ENCODE measurements around the gene PLSCR5. TPM values are rescaled to one million over a fixed set of nuclear protein-coding genes. Genes with fewer than 3 reads are reported as not detected.

The PLSCR5 gene
- total RNA-seq, 1 donor from 2014 or later = not detected

DNA sequence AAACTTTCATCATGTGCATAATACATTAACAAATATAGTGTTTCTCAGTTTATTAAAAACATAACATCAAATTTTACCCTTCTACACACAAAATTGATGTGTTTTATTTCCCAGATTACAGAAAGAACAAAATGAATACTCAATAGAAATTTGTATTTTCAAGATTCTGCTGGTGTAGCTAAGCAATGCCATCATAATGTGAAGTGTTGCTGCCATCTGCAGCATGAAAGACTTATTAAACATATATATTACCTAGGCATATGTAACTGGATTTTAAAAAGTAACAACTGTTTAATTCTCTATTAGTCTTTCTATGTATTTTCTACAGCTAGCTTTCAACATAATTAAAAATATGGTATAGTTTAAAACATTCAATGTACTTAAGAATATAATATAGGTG, 27.5 kb downstream of the PLSCR5 start:
- intact Hi-C loops (cut with DNase I) = no loop called here
- no peak for TF ChIP-seq POLR2A (IDR thresholded peaks at IDR 0.05)
- TF ChIP-seq, protein P1, sequence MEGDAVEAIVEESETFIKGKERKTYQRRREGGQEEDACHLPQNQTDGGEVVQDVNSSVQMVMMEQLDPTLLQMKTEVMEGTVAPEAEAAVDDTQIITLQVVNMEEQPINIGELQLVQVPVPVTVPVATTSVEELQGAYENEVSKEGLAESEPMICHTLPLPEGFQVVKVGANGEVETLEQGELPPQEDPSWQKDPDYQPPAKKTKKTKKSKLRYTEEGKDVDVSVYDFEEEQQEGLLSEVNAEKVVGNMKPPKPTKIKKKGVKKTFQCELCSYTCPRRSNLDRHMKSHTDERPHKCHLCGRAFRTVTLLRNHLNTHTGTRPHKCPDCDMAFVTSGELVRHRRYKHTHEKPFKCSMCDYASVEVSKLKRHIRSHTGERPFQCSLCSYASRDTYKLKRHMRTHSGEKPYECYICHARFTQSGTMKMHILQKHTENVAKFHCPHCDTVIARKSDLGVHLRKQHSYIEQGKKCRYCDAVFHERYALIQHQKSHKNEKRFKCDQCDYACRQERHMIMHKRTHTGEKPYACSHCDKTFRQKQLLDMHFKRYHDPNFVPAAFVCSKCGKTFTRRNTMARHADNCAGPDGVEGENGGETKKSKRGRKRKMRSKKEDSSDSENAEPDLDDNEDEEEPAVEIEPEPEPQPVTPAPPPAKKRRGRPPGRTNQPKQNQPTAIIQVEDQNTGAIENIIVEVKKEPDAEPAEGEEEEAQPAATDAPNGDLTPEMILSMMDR (IDR thresholded peaks at IDR 0.05) = peak in 2 of 3 experiments; percentile 41 to 43
- Histone ChIP-seq H3K4me3 (no peak overlapping the region), H3K4me1 (no peaks in the 10 kb centered on the region), H3K36me3 (no peaks in the 10 kb centered on the region), H3K27me3 (no peaks in the 10 kb centered on the region), H3K27ac (no peak overlapping the region), H3K9me3 (no peaks in the 10 kb centered on the region)
- DNase-seq (ENCODE audit: extremely low spot score in 2 of 2) = no peak

DNA sequence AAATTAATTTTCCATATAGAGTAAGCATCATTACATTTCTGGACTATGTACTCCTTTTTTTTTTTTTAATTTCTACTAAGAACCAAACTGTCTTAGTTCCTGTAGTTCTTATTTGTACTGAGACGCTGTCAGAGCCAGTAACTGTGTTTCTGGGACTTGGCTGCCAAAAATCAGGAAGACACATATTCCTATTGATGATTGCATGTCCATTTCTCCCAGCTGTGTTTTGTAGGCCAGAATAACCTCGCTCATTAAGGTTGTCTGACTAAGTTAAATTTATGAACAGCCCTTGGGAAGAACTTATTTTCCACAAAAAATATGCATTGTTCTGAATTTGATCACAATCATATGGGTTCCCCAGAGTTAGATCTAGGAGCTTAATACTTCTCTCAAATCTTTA, 29.5 kb downstream of the PLSCR5 start:
- no peaks in the 10 kb centered on the region for H3K4me1 ChIP-seq
- DNase-seq (ENCODE audit: extremely low spot score in 2 of 2) = no peak
- intact Hi-C loops (cut with DNase I) = no loop called here
- TF ChIP-seq, protein P1 (IDR thresholded peaks at IDR 0.05) = no peak
- no peak overlapping the region for H3K27ac ChIP-seq
- H3K36me3 ChIP-seq = no peaks in the 10 kb centered on the region
- H3K27me3 ChIP-seq = no peaks in the 10 kb centered on the region
- no peak overlapping the region for H3K4me3 ChIP-seq
- no peaks in the 10 kb centered on the region for H3K9me3 ChIP-seq

DNA sequence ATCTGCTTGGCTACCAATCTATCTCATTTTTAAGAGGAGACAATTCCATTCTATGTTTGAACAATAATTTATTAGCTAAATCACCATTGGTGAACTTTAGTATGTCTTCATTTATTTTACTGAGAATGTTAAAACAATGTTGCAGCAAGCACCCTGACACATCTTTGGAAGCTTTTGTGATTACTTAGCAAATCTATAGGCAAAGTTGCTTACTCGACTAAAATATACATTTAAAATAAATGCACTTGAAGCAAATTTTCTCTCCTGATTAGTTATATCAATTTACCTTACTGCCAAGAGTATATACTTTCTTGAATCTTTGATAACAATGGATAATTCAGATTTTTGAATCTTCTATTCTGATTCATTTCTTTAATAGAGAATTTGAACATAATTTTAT, 31.0 kb downstream of the PLSCR5 start:
- no peak overlapping the region for H3K4me3 ChIP-seq

DNA sequence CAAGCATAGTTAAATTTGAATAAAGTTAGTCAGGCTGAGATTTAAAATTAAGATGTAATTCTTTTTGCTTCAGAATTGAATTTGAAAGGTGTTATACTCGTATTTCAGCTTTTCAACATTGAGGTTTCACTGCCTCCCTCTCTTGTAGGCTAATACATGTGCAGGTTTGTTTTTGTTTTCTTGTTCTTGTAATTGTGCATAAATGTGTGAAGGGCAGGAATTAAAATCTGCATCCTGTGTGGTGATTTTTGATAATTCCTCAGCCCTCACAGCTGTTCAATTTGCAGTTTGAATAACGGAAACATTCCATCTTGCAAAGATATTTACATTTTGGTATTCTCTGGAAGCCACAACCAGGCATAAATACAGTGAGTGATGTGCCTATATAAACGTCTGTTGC, 35.8 kb downstream of the PLSCR5 start:
- H3K9me3 ChIP-seq = no peaks in the 10 kb centered on the region

More for the DNA sequence above, 31.0 kb downstream of the PLSCR5 start:
- no peaks in the 10 kb centered on the region for H3K36me3 ChIP-seq
- H3K9me3 ChIP-seq = no peaks in the 10 kb centered on the region
- no peak for DNase-seq (ENCODE audit: extremely low spot score in 2 of 2)
- H3K4me1 ChIP-seq = no peaks in the 10 kb centered on the region
- TF ChIP-seq POLR2AphosphoS5 (IDR thresholded peaks at IDR 0.05; ENCODE audit: insufficient read depth in 1 of 2, low read depth in 1 of 2) (no peak), POLR2A (IDR thresholded peaks at IDR 0.05) (no peak)
- TF ChIP-seq, protein P1 (IDR thresholded peaks at IDR 0.05) = no peak
- no peaks in the 10 kb centered on the region for H3K27me3 ChIP-seq
- no peak overlapping the region for H3K27ac ChIP-seq
- intact Hi-C loops (cut with DNase I) = no loop called here

DNA sequence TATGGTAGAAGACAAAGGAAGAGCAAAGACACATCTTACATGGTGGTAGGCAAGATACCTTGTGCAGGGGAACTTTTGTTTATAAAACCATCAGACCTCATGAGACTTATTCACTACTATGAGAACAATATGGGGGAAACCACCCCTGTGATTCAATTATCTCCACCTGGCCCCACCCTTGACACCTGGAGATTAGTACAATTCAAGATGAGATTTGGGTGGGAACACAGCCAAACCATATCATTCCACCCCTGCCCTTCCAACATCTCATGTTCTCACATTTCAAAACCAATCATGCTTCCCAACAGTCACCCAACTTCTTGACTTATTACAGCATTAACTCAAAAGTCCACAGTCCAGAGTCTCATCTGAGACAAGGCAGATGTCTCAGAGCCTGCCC, 39.0 kb downstream of the PLSCR5 start:
- intact Hi-C loops (cut with DNase I) = no loop called here
- no peaks in the 10 kb centered on the region for H3K36me3 ChIP-seq
- no peaks in the 10 kb centered on the region for H3K4me1 ChIP-seq
- no peak for DNase-seq (ENCODE audit: extremely low spot score in 2 of 2)
- TF ChIP-seq POLR2A (IDR thresholded peaks at IDR 0.05) = no peak
- TF ChIP-seq POLR2AphosphoS5 (IDR thresholded peaks at IDR 0.05; ENCODE audit: insufficient read depth in 1 of 2, low read depth in 1 of 2) = no peak
- TF ChIP-seq, protein P1 (IDR thresholded peaks at IDR 0.05) = no peak
- no peak overlapping the region for H3K27ac ChIP-seq
- H3K27me3 ChIP-seq = no peaks in the 10 kb centered on the region
- H3K4me3 ChIP-seq = no peak overlapping the region
- no peaks in the 10 kb centered on the region for H3K9me3 ChIP-seq

More for the DNA sequence above, 35.8 kb downstream of the PLSCR5 start:
- intact Hi-C loops (cut with DNase I) = no loop called here
- DNase-seq (ENCODE audit: extremely low spot score in 2 of 2) = no peak
- H3K27ac ChIP-seq = no peak overlapping the region
- H3K4me1 ChIP-seq = no peaks in the 10 kb centered on the region
- H3K36me3 ChIP-seq = no peaks in the 10 kb centered on the region
- TF ChIP-seq POLR2AphosphoS5 (IDR thresholded peaks at IDR 0.05; ENCODE audit: insufficient read depth in 1 of 2, low read depth in 1 of 2) (no peak), POLR2A (IDR thresholded peaks at IDR 0.05) (no peak)
- TF ChIP-seq, protein P1 (IDR thresholded peaks at IDR 0.05) = no peak
- H3K27me3 ChIP-seq = no peaks in the 10 kb centered on the region
- H3K4me3 ChIP-seq = no peak overlapping the region
